ENCODE data around the gene GPR68.
"Not testable (repeated sequence)": the region's sequence is repeated elsewhere in the genome, so short reads cannot be mapped to it uniquely, and the experiment has no call there.

GPR68 gene

GRCh38 chr14:91273885-91274273 lies 29.4 kb upstream of the GPR68 start:
- intact Hi-C loops (cut with DNase I) = no loop called here
- peak in 2 of 10 donors; percentile 31 to 43 for DNase-seq

- intact Hi-C loops (cut with DNase I) = no loop called here
- DNase-seq = peak in 2 of 10 donors; percentile 54 to 80
Observed at GRCh38 chr14:91273273-91273884, 28.9 kb upstream of the GPR68 start.

- peak in 2 of 10 donors; percentile 78 to 82 for DNase-seq
- intact Hi-C loops (cut with DNase I) = no loop called here
Observed at GRCh38 chr14:91272341-91273272, 28.1 kb upstream of the GPR68 start.

- intact Hi-C loops (cut with DNase I) = no loop called here
- DNase-seq = peak in 1 of 10 donors; percentile 76
Observed at GRCh38 chr14:91271639-91272038, 27.1 kb upstream of the GPR68 start.

GRCh38 chr14:91270619-91271018 lies 26.1 kb upstream of the GPR68 start:
- peak in 1 of 10 donors; percentile 1 for DNase-seq
- intact Hi-C loops (cut with DNase I) = no loop called here

GRCh38 chr14:91270188-91270587 lies 25.7 kb upstream of the GPR68 start:
- intact Hi-C loops (cut with DNase I) = no loop called here
- peak in 1 of 10 donors; percentile 6 for DNase-seq

GRCh38 chr14:91269076-91269991 lies 24.8 kb upstream of the GPR68 start:
- intact Hi-C loops (cut with DNase I) = no loop called here
- DNase-seq = peak in 1 of 10 donors; percentile 87

GRCh38 chr14:91267965-91268437 lies 23.5 kb upstream of the GPR68 start:
- DNase-seq = peak in 1 of 10 donors; percentile 3
- intact Hi-C loops (cut with DNase I) = no loop called here

- intact Hi-C loops (cut with DNase I) = not testable (repeated sequence)
- peak in 2 of 10 donors; percentile 52 to 72 for DNase-seq
Observed at GRCh38 chr14:91266276-91266675, 21.8 kb upstream of the GPR68 start.

- intact Hi-C loops (cut with DNase I) = no loop called here
- DNase-seq = peak in 1 of 10 donors; percentile 12
Observed at GRCh38 chr14:91265404-91265803, 20.9 kb upstream of the GPR68 start.

- DNase-seq = peak in 1 of 10 donors; percentile 84
- intact Hi-C loops (cut with DNase I) = no loop called here
Observed at GRCh38 chr14:91264151-91265150, 19.9 kb upstream of the GPR68 start.

- intact Hi-C loops (cut with DNase I) = no loop called here
- peak in 2 of 10 donors; percentile 9 to 16 for DNase-seq
Observed at GRCh38 chr14:91263329-91263728, 18.8 kb upstream of the GPR68 start.

GRCh38 chr14:91261986-91262549 lies 17.6 kb upstream of the GPR68 start:
- peak in 1 of 10 donors; percentile 18 for DNase-seq
- intact Hi-C loops (cut with DNase I) = no loop called here

- intact Hi-C loops (cut with DNase I) = no loop called here
Observed at GRCh38 chr14:91261115-91261514, 16.6 kb upstream of the GPR68 start.

GRCh38 chr14:91258876-91259275 lies 14.4 kb upstream of the GPR68 start:
- DNase-seq = no peak
- intact Hi-C loops (cut with DNase I) = no loop called here

More at GRCh38 chr14:91261115-91261514, 16.6 kb upstream of the GPR68 start:
- peak in 1 of 10 donors; percentile 12 for DNase-seq

- intact Hi-C loops (cut with DNase I) = no loop called here
- no peak for DNase-seq
Observed at GRCh38 chr14:91258011-91258618, 13.6 kb upstream of the GPR68 start.

- intact Hi-C loops (cut with DNase I) = no loop called here
- DNase-seq = no peak
Observed at GRCh38 chr14:91257328-91258010, 13.0 kb upstream of the GPR68 start.

- no peak for DNase-seq
- intact Hi-C loops (cut with DNase I) = no loop called here
Observed at GRCh38 chr14:91256661-91257060, 12.2 kb upstream of the GPR68 start.

Data from posterior cingulate gyrus (tissue), 11 donors.